ENCODE measurements around the gene KIF13A.

GRCh38 chr6:17884498-17885478 lies 102.6 kb downstream of the KIF13A start:
- TF ChIP-seq CTCF (IDR thresholded peaks at IDR 0.05 in 8 of 11, conservative IDR thresholded peaks at IDR 0.05 in 3 of 11) (no peak), POLR2A (IDR thresholded peaks at IDR 0.05) (no peak), POLR2AphosphoS5 (IDR thresholded peaks at IDR 0.05) (no peak)

All from spleen (tissue), 7 donors.